IPS-20b (cell line): ENCODE data around the gene TRPC4.
A peak's percentile ranks its signal among the peaks of the same experiment; 100 is the strongest.

Source experiments
- H3K27ac ChIP-seq: one replicate; pipeline ENCODE4 v1.5.1; 2013; ENCODE audit warnings: low read length
- H3K27me3 ChIP-seq: 2 replicates; pipeline ENCODE4 v1.6.1; 2013; ENCODE audit warnings: mild to moderate bottlenecking, low read length, inconsistent platforms; ENCODE audit not compliant: insufficient read depth
- H3K36me3 ChIP-seq: 2 replicates; pipeline ENCODE4 v1.6.1; 2013; ENCODE audit warnings: low read depth, mild to moderate bottlenecking, inconsistent platforms, low read length, moderate library complexity; ENCODE audit not compliant: insufficient read depth
- H3K4me1 ChIP-seq: 2 replicates; pipeline ENCODE4 v1.6.1; 2013; ENCODE audit warnings: mild to moderate bottlenecking, control low read depth, inconsistent platforms, low read length, moderate library complexity; ENCODE audit not compliant: insufficient read depth
- H3K4me3 ChIP-seq: 2 replicates; pipeline ENCODE4 v1.5.1; 2013; ENCODE audit warnings: mild to moderate bottlenecking, low read length, inconsistent platforms
- H3K9ac ChIP-seq: 2 replicates; pipeline ENCODE4 v1.6.1; 2013; ENCODE audit warnings: low read depth, mild to moderate bottlenecking, inconsistent platforms, low read length, moderate library complexity
- H3K9me3 ChIP-seq: 2 replicates; pipeline ENCODE4 v1.6.1; 2013; ENCODE audit warnings: mild to moderate bottlenecking, low read depth, low read length, inconsistent platforms; ENCODE audit not compliant: insufficient read depth

TRPC4 gene

GRCh38 chr13:37884674-37885073 is 15.1 kb upstream of the TRPC4 start:
- Histone ChIP-seq H3K36me3 (no peaks in the 10 kb centered on the region), H3K27ac (no peak overlapping the region), H3K4me1 (no peaks in the 10 kb centered on the region), H3K9me3 (no peaks in the 10 kb centered on the region), H3K9ac (no peak overlapping the region), H3K4me3 (no peak overlapping the region), H3K27me3 (no peaks in the 10 kb centered on the region)

DNA sequence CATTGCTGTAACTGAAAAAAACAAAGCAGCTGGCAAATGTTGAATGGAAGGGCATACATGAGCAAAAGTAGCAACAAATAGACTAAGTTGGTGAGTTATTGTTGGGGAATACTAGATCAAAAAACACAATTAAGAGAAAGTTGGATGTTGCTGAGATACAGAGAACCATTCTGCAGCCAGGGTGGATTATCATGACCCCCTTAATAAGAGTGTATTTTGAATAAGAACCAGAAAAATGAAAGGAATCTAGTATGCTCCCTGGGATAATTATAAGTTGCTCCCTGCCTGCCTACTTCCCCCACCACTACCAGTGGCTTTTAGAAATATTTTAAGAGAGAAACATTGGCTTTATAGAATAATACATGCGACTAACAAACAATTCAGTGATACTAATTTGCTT is 14.5 kb upstream of the TRPC4 start:
- Histone ChIP-seq H3K9ac (no peak overlapping the region), H3K36me3 (no peaks in the 10 kb centered on the region)

DNA sequence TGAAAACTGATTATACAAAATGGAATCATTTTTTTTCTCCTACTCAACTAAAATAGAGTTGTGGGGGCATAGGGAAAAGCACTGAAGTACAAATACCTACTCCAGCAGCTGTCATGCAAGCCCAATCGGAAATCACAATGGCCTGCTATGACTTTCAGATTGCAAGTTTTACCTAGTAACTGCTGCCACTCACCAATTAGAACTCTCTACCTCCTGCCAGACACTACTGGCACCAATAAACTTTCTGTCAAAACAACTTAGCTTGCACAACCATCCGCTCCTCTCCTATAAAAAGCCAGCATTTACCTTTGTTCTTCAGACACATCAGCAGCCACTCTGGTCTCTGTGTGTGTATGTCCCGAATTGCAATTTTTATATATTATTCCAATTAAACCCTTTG is 9.3 kb upstream of the TRPC4 start:
- no peaks in the 10 kb centered on the region for H3K27me3 ChIP-seq
- H3K4me3 ChIP-seq, result no peak overlapping the region
- no peak overlapping the region for H3K9ac ChIP-seq
- no peaks in the 10 kb centered on the region for H3K4me1 ChIP-seq
- no peaks in the 10 kb centered on the region for H3K9me3 ChIP-seq
- H3K36me3 ChIP-seq, result no peaks in the 10 kb centered on the region
- no peak overlapping the region for H3K27ac ChIP-seq

More for the DNA sequence above, 14.5 kb upstream of the TRPC4 start:
- Histone ChIP-seq H3K27me3 (no peaks in the 10 kb centered on the region), H3K9me3 (no peaks in the 10 kb centered on the region), H3K4me1 (no peaks in the 10 kb centered on the region), H3K27ac (no peak overlapping the region), H3K4me3 (no peak overlapping the region)

DNA sequence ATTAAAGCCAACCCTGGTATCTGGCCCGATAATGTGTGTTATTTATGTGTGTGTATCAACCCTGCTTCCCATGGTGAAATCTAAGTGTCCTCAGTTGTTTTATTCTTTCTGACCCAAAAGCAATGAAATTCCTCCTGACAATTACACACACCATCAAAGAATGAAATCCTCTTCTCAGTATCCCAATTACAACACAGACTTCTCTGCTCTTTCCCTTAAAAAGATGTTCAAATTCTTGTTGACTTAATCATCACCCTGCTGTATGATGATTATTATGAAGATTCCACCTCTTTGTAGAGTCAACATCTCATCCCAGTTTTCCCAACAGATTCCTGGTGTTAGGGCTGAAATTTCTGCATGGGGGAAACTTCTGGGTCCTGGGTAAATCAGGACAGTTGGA is 8.9 kb upstream of the TRPC4 start:
- Histone ChIP-seq H3K4me1 (no peaks in the 10 kb centered on the region), H3K9me3 (no peaks in the 10 kb centered on the region), H3K9ac (no peak overlapping the region), H3K27ac (no peak overlapping the region), H3K36me3 (no peaks in the 10 kb centered on the region), H3K27me3 (no peaks in the 10 kb centered on the region), H3K4me3 (no peak overlapping the region)

- Histone ChIP-seq H3K4me3 (peak overlapping the region; percentile 74), H3K27ac (no peak overlapping the region), H3K27me3 (no peaks in the 10 kb centered on the region)
These were observed 1.5 kb upstream of the TRPC4 start for GRCh38 chr13:37870895-37871550.

GRCh38 chr13:37870489-37870845 is 895 bp upstream of the TRPC4 start:
- peak overlapping the region; percentile 10; the same call in 1 of the 2 replicates for H3K9ac ChIP-seq
- no peaks in the 10 kb centered on the region for H3K27me3 ChIP-seq
- H3K27ac ChIP-seq, result no peak overlapping the region
- no peaks in the 10 kb centered on the region for H3K36me3 ChIP-seq
- H3K9me3 ChIP-seq, result no peaks in the 10 kb centered on the region
- H3K4me3 ChIP-seq, result peak overlapping the region; percentile 74
- H3K4me1 ChIP-seq, result peaks cover 14% of the 10 kb centered on the region

More at GRCh38 chr13:37870895-37871550, 1.5 kb upstream of the TRPC4 start:
- Histone ChIP-seq H3K9ac (peak overlapping the region; percentile 10; the same call in 1 of the 2 replicates), H3K9me3 (no peaks in the 10 kb centered on the region), H3K4me1 (peaks cover 14% of the 10 kb centered on the region), H3K36me3 (no peaks in the 10 kb centered on the region)

DNA sequence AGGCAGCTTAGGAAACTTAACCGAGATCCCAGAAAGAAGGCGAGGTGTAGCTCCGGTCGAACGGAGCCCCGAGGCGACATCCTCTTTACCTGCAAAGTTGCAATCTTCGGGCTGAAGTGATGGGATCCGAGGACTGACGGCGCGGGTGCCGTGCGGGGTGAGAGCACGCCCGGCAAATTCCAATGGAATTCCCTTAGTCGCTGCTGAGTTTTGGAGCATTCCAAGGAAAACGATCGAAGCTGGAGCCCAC is 141 bp downstream of the TRPC4 start:
- Histone ChIP-seq H3K9me3 (no peaks in the 10 kb centered on the region), H3K36me3 (no peaks in the 10 kb centered on the region), H3K9ac (peak overlapping the region; percentile 78), H3K27ac (peak overlapping the region; percentile 10), H3K27me3 (no peaks in the 10 kb centered on the region), H3K4me3 (peak overlapping the region; percentile 74), H3K4me1 (peaks cover 14% of the 10 kb centered on the region)

DNA sequence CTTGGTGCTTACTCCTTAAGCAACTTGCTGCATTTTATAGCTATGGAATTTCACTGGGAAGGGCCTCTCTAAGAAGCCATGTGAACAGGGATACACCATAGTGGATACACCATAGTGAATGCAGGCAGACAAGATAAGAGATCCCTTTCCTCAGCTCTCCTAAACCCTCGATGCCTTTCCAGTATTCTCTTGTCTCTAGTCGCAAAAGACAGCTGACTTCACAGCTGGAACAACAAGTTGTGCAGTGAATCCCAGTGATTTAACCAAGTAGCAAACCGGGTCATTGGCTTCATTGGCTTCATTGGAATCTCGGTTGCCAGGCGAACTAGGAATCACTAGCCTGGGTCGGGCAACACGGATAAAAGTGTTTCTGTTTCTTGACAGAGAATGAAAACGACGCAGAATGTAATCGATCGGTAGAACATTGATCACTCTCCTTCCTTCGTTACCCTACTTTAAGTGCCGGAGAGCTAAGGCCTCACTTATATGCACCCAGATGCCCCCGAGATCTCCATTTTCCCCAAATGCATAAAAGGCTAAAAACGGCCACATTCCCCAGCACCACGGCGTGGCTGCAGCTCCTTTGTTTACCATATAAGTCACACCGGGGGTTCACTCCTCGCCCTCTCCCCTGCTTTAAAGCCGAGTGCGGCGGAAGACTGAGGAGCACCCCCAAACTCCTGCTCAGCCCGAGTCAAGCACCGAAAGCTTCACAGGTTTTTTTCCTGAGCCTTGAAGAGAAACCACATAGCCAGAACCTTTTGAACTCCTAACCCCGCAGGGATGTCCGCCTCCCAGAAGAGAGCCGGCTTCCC is 674 bp downstream of the TRPC4 start:
- peaks cover 14% of the 10 kb centered on the region for H3K4me1 ChIP-seq
- no peaks in the 10 kb centered on the region for H3K27me3 ChIP-seq
- H3K27ac ChIP-seq, result peak overlapping the region; percentile 10
- no peaks in the 10 kb centered on the region for H3K9me3 ChIP-seq
- H3K4me3 ChIP-seq, result peak overlapping the region; percentile 74
- peak overlapping the region; percentile 78 for H3K9ac ChIP-seq
- no peaks in the 10 kb centered on the region for H3K36me3 ChIP-seq

DNA sequence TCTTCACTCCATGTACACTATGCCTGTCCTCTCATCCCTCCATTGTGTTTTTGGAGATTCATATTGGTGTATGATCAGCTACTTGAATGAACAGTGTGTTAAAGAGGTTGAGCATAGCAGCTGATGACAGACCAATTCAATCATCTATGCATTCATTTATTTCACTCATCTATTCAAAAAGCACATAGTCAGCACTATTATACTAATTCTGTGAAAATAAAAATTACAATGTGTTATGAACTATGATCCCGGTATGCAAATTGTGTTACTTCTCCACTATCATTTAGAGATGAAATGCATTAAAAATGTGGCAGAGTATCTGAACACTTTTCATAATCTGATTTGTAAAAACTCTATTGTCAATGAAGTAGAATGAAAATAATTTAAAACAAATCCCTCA is 5.9 kb downstream of the TRPC4 start:
- Histone ChIP-seq H3K4me3 (no peak overlapping the region), H3K27me3 (no peaks in the 10 kb centered on the region), H3K9ac (no peak overlapping the region), H3K9me3 (no peaks in the 10 kb centered on the region), H3K36me3 (no peaks in the 10 kb centered on the region), H3K4me1 (no peaks in the 10 kb centered on the region; the same call in 1 of the 2 replicates), H3K27ac (no peak overlapping the region)

GRCh38 chr13:37835392-37835791 is 34.2 kb downstream of the TRPC4 start:
- Histone ChIP-seq H3K4me3 (no peak overlapping the region), H3K27me3 (no peaks in the 10 kb centered on the region), H3K9me3 (peaks cover 18% of the 10 kb centered on the region), H3K36me3 (no peaks in the 10 kb centered on the region; the same call in 1 of the 2 replicates), H3K27ac (no peak overlapping the region), H3K4me1 (no peaks in the 10 kb centered on the region), H3K9ac (no peak overlapping the region)

DNA sequence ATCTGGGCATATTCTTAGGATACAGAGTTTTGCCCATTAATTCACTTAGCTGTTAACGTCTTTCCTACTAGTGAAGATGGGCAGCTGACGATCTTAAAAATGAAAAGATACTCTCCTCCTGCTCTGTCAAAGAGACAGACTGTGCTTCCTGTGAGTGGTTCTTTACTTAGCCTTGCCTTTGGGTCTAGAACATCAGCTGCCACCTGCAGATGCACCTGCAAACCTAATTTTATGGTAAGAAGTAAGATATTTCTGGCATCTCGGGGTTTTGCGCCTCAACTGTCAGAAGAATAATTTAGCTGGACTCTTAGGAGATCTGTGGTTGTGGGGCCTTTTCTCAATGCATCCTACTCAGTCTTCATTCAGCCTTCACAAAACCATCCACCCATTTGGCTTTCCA is 36.2 kb downstream of the TRPC4 start:
- no peak overlapping the region for H3K4me3 ChIP-seq
- no peak overlapping the region for H3K27ac ChIP-seq
- H3K4me1 ChIP-seq, result no peaks in the 10 kb centered on the region
- H3K27me3 ChIP-seq, result no peaks in the 10 kb centered on the region
- H3K36me3 ChIP-seq, result peaks cover 3% of the 10 kb centered on the region; the same call in 1 of the 2 replicates
- H3K9ac ChIP-seq, result no peak overlapping the region
- H3K9me3 ChIP-seq, result peaks cover 21% of the 10 kb centered on the region

GRCh38 chr13:37816276-37816675 is 53.3 kb downstream of the TRPC4 start:
- Histone ChIP-seq H3K4me1 (no peaks in the 10 kb centered on the region), H3K9ac (no peak overlapping the region), H3K9me3 (peaks cover 19% of the 10 kb centered on the region), H3K36me3 (no peaks in the 10 kb centered on the region), H3K27ac (no peak overlapping the region), H3K4me3 (no peak overlapping the region), H3K27me3 (no peaks in the 10 kb centered on the region)
